HepG2 (cell line): Measurements from ENCODE around the gene TBC1D22A. TPM values are rescaled to one million over a fixed set of nuclear protein-coding genes. Genes with fewer than 3 reads are reported as not detected.

Source experiments
- EZH2 ChIP-seq: conservative IDR thresholded peaks from 2 replicates; pipeline ENCODE4 v1.6.1; 2012; ENCODE audit warnings: mild to moderate bottlenecking, low read depth, low read length, moderate library complexity
- FOSL2 ChIP-seq: sonication (generic); formaldehyde crosslinking; IDR thresholded peaks from 2 replicates; pipeline ENCODE4 v1.4.0; 2020; ENCODE audit warnings: missing genetic modification reagents
- HDAC1 ChIP-seq: sonication (generic); formaldehyde crosslinking; IDR thresholded peaks from 2 replicates; pipeline ENCODE4 v1.5.1; 2020; ENCODE audit warnings: mild to moderate bottlenecking, missing genetic modification reagents
- MAZ ChIP-seq, 2 experiments: sonication (generic) in 1 of 2; formaldehyde crosslinking in 1 of 2; IDR thresholded peaks; 2 replicates each; pipeline versions ENCODE4 v1.5.0 to v1.6.1; 2012 to 2020; ENCODE audit warnings: low read depth in 2 of 2, mild to moderate bottlenecking in 2 of 2, borderline replicate concordance in 1 of 2, improper control_type of control experiment in 1 of 2, low read length in 1 of 2, missing genetic modification reagents in 1 of 2, moderate library complexity in 1 of 2
- NFIB ChIP-seq: sonication (generic); formaldehyde crosslinking; IDR thresholded peaks from 2 replicates; pipeline ENCODE4 v1.9.0; 2021; ENCODE audit warnings: missing genetic modification reagents, mild to moderate bottlenecking, borderline replicate concordance
- POGZ ChIP-seq: sonication (generic); formaldehyde crosslinking; IDR thresholded peaks from 2 replicates; pipeline ENCODE4 v1.4.0; 2020; ENCODE audit warnings: mild to moderate bottlenecking, missing genetic modification reagents
- TRAFD1 ChIP-seq: sonication (generic); formaldehyde crosslinking; IDR thresholded peaks from 2 replicates; pipeline ENCODE4 v1.5.1; 2020; ENCODE audit warnings: missing genetic modification reagents, mild to moderate bottlenecking, borderline replicate concordance
- ZBTB14 ChIP-seq: sonication (generic); formaldehyde crosslinking; IDR thresholded peaks from 2 replicates; pipeline ENCODE4 v1.4.0; 2020; ENCODE audit warnings: missing genetic modification reagents
- ZBTB33 ChIP-seq: sonication (generic); formaldehyde crosslinking; IDR thresholded peaks from 2 replicates; pipeline ENCODE4 v1.4.0; 2020; ENCODE audit warnings: missing genetic modification reagents
- ZBTB7A ChIP-seq: sonication (generic); formaldehyde crosslinking; IDR thresholded peaks from 2 replicates; pipeline ENCODE4 v1.8.0; 2022; ENCODE audit warnings: mild to moderate bottlenecking, missing genetic modification reagents
- ZNF124 ChIP-seq: sonication (generic); formaldehyde crosslinking; IDR thresholded peaks from 2 replicates; pipeline ENCODE4 v1.4.0; 2020; ENCODE audit warnings: missing genetic modification reagents
- ZNF687 ChIP-seq: sonication (generic); formaldehyde crosslinking; IDR thresholded peaks from 2 replicates; pipeline ENCODE4 v1.5.1; 2020; ENCODE audit warnings: mild to moderate bottlenecking, missing genetic modification reagents, moderate library complexity
- ZNF770 ChIP-seq: sonication (generic); formaldehyde crosslinking; IDR thresholded peaks from 2 replicates; pipeline ENCODE4 v1.5.0; 2020; ENCODE audit warnings: mild to moderate bottlenecking, missing genetic modification reagents
- polyA plus RNA-seq, 8 experiments: library from polyadenylated mRNA; depleted of rRNA in 3 of 8; stranded (reverse) in 7 of 8; unstranded in 1 of 8; fragments of >200 nt; fragmentation: Illumina TruSeq in 4 of 8; extraction: Trizol in 4 of 8; gene quantifications; 2 replicates each; pipeline versions ENCODE4 v1.2.1 to v1.2.3, GENCODE V29; 2011 to 2016; ENCODE audit warnings: low read depth in 4 of 8, missing spikeins in 1 of 8, mixed read lengths in 1 of 8; ENCODE audit not compliant: insufficient read depth in 1 of 8
- total RNA-seq, 5 experiments: library from RNA; depleted of rRNA; stranded (reverse); fragments of >200 nt; fragmentation: Illumina TruSeq; extraction: Trizol; gene quantifications; 2 replicates each; pipeline ENCODE4 v1.2.3, GENCODE V29; 2016; ENCODE audit warnings: low read depth in 1 of 5

Gene TBC1D22A
- total and polyA plus RNA-seq, 2 of the 13 experiments (the other 11 are each of a cell fraction or from before 2014, with no cell fraction given): 17.3 to 18.0 TPM

- TF ChIP-seq ZNF770 (CRISPR knock-in tag) (no peak), HDAC1 (CRISPR knock-in tag) (peak; percentile 80; the same call in 1 of the 2 replicates), ZBTB7A (CRISPR knock-in tag) (no peak), ZNF124 (peak; percentile 73; the same call in 1 of the 2 replicates), MAZ (IDR thresholded peaks at IDR 0.05; ENCODE audit: borderline replicate concordance, low read depth, low read length) (no peak; the same call in 1 of the 2 replicates), MAZ (CRISPR knock-in tag; IDR thresholded peaks at IDR 0.05; ENCODE audit: low read depth) (peak; percentile 73), NFIB (CRISPR knock-in tag) (no peak), EZH2 (no peak), ZBTB14 (CRISPR knock-in tag) (no peak), FOSL2 (peak; percentile 79), TRAFD1 (CRISPR knock-in tag) (peak; percentile 92; the same call in 1 of the 2 replicates), ZBTB33 (CRISPR knock-in tag) (peak; percentile 83), ZNF687 (peak; percentile 99), POGZ (CRISPR knock-in tag) (peak; percentile 60; the same call in 1 of the 2 replicates)
Observed at GRCh38 chr22:46798366-46799350, 36.2 kb downstream of the TBC1D22A start (continued).
